Mesothelial cell of epicardium (in vitro differentiated cells): ENCODE data around the gene RCE1. TPM values are rescaled to one million over a fixed set of nuclear protein-coding genes. Genes with fewer than 3 reads are reported as not detected.

ENCODE experiments used
- DNase-seq, 2 experiments: peaks; one replicate each; pipeline ENCODE4 v3.0.0; 2021; ENCODE audit warnings: low spot score in 2 of 2; ENCODE audit not compliant: unreplicated experiment in 2 of 2
- H3K27ac Mint-ChIP-seq: 2 replicates; pipeline ENCODE4 v1.8.0; 2021; ENCODE audit warnings: mixed read lengths
- H3K27me3 Mint-ChIP-seq: 2 replicates; pipeline ENCODE4 v1.8.0; 2021; ENCODE audit warnings: low read depth, mixed read lengths
- H3K36me3 Mint-ChIP-seq: 2 replicates; pipeline ENCODE4 v1.8.0; 2021; ENCODE audit warnings: mixed read lengths
- H3K4me1 Mint-ChIP-seq: 2 replicates; pipeline ENCODE4 v1.8.0; 2021; ENCODE audit warnings: mixed read lengths
- H3K4me3 Mint-ChIP-seq: 2 replicates; pipeline ENCODE4 v1.8.0; 2021; ENCODE audit warnings: mild to moderate bottlenecking, moderate library complexity, mixed read lengths
- H3K9me3 Mint-ChIP-seq: 2 replicates; pipeline ENCODE4 v1.8.0; 2021; ENCODE audit warnings: mixed read lengths
- CTCF ChIP-seq: fragments of 200-600 bp; sonication (generic); IDR thresholded peaks from one replicate; pipeline ENCODE4 v1.5.0; 2021; ENCODE audit warnings: antibody characterized with exemption; ENCODE audit not compliant: unreplicated experiment
- total RNA-seq: library from RNA; stranded (reverse); gene quantifications from 3 replicates; pipeline ENCODE4 v1.2.1, GENCODE V29; 2021

The RCE1 gene
- total RNA-seq, 1 donor from 2014 or later = 27.2 TPM

- TF ChIP-seq CTCF = no peak
- DNase-seq = no peak
- Mint-ChIP-seq H3K9me3 (no peaks in the 10 kb centered on the region), H3K36me3 (no peaks in the 10 kb centered on the region), H3K4me3 (no peak overlapping the region), H3K27ac (peak overlapping the region; percentile 13), H3K4me1 (peaks cover 55% of the 10 kb centered on the region), H3K27me3 (no peaks in the 10 kb centered on the region)
Measured at GRCh38 chr11:66882561-66883015, 39.3 kb downstream of the RCE1 start.

- Mint-ChIP-seq H3K36me3 (no peaks in the 10 kb centered on the region), H3K4me3 (no peak overlapping the region), H3K9me3 (no peaks in the 10 kb centered on the region), H3K27me3 (no peaks in the 10 kb centered on the region), H3K4me1 (peaks cover 48% of the 10 kb centered on the region), H3K27ac (peak overlapping the region; percentile 18)
- DNase-seq = peak in 1 of 2 experiments; percentile 75
- peak; percentile 69 for TF ChIP-seq CTCF
Measured at GRCh38 chr11:66883016-66883965, 40.0 kb downstream of the RCE1 start.

- Mint-ChIP-seq H3K27ac (no peak overlapping the region), H3K9me3 (no peaks in the 10 kb centered on the region), H3K36me3 (no peaks in the 10 kb centered on the region), H3K27me3 (no peaks in the 10 kb centered on the region), H3K4me3 (no peak overlapping the region), H3K4me1 (peaks cover 43% of the 10 kb centered on the region)
- no peak for TF ChIP-seq CTCF
- DNase-seq = no peak
Measured at GRCh38 chr11:66884443-66884842, 41.2 kb downstream of the RCE1 start.

GRCh38 chr11:66885469-66885868 lies 42.2 kb downstream of the RCE1 start:
- Mint-ChIP-seq H3K36me3 (no peaks in the 10 kb centered on the region), H3K27me3 (no peaks in the 10 kb centered on the region), H3K9me3 (no peaks in the 10 kb centered on the region), H3K4me3 (no peak overlapping the region), H3K27ac (no peak overlapping the region), H3K4me1 (peaks cover 36% of the 10 kb centered on the region)
- no peak for TF ChIP-seq CTCF
- no peak for DNase-seq

GRCh38 chr11:66885950-66886440 lies 42.8 kb downstream of the RCE1 start:
- no peak overlapping the region for H3K4me3 Mint-ChIP-seq
- H3K27ac Mint-ChIP-seq = peak overlapping the region; percentile 4
- no peaks in the 10 kb centered on the region for H3K9me3 Mint-ChIP-seq
- no peak for TF ChIP-seq CTCF
- peaks cover 31% of the 10 kb centered on the region for H3K4me1 Mint-ChIP-seq
- H3K27me3 Mint-ChIP-seq = no peaks in the 10 kb centered on the region
- no peaks in the 10 kb centered on the region for H3K36me3 Mint-ChIP-seq
- DNase-seq = no peak
